ENCODE results near the gene IL1R2. TPM values are rescaled to one million over a fixed set of nuclear protein-coding genes. Genes with fewer than 3 reads are reported as not detected.
"Not testable (repeated sequence)": the region's sequence is repeated elsewhere in the genome, so short reads cannot be mapped to it uniquely, and the experiment has no call there.

IL1R2 gene
- total and polyA plus RNA-seq, 9 of the 15 experiments (the other 6 are each of a cell fraction or from before 2014, with no cell fraction given) = 0.13 TPM; not detected in 8

DNA sequence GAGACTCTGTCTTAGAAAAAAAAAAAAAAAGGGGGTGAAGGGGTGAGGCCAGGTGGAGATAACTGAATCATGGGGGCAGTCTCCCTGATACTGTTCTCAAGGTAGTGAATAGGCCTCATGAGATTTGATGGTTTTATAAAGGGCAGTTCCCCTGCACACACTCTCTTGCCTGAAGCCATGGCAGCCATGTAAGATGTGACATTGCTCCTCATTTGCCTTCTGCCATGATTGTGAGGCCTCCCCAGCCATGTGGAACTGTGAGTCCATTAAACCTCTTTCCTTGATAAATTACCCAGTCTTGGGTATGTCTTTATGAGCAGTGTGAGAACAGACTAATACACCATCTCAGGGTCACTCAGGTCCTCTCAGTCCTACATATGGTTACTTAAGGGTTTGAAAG, 76.4 kb downstream of the IL1R2 start:
- BruUV-seq (replicated peaks); in situ Hi-C loops (cut with MboI); H3K4me2 ChIP-seq (ENCODE audit: insufficient read depth, low read length); H3K9ac ChIP-seq (ENCODE audit: insufficient read depth in 1 of 2, low read depth in 2 of 2, low read length in 2 of 2); H3K36me3 ChIP-seq (ENCODE audit: control insufficient read depth, insufficient read depth, low read length); H3K4me3 ChIP-seq; DNase-seq (ENCODE audit: extremely low read depth in 1 of 4, low spot score in 3 of 4); H2AFZ ChIP-seq (ENCODE audit: low read depth, low read length); H3K27me3 ChIP-seq (ENCODE audit: control insufficient read depth in 2 of 2, insufficient read depth in 2 of 2, low read length in 2 of 2); CTCF ChIA-PET (ENCODE audit: low intra/inter-chr PET ratio); ATAC-seq; FAIRE-seq; H3K9me3 ChIP-seq (replicated peaks; ENCODE audit: control insufficient read depth, insufficient read depth, low read depth, low read length); H3K79me2 ChIP-seq (ENCODE audit: control insufficient read depth, insufficient read depth, low read length); H4K20me1 ChIP-seq (replicated peaks; ENCODE audit: control insufficient read depth, insufficient read depth, low read length); H3K9me1 ChIP-seq (ENCODE audit: control insufficient read depth, insufficient read depth, low read length); H3K27ac ChIP-seq (ENCODE audit: extremely low read depth, low read depth, low read length): not testable (repeated sequence)
- intact Hi-C loops (cut with micrococcal nuclease) = loop anchor here (5.0 kb wide), 1 partner anchor 174 kb away; no protein-coding TSS in a partner anchor
- H3K4me1 ChIP-seq (replicated peaks in 1 of 2; ENCODE audit: control insufficient read depth in 2 of 2, insufficient read depth in 2 of 2, low read length in 2 of 2) = peaks cover 41 to 55% of the 10 kb centered on the region in 2 experiments
- 0 out of 2 replicates have a peak, but pooled peaks have one; percentile 46 for TF ChIP-seq ZNF431 (CRISPR knock-in tag; IDR thresholded peaks at IDR 0.05)
- POLR2A ChIA-PET = interaction anchor here (1.3 kb wide), 1 partner anchor 41 kb away, joined by 3 read pairs; no protein-coding TSS in a partner anchor

DNA sequence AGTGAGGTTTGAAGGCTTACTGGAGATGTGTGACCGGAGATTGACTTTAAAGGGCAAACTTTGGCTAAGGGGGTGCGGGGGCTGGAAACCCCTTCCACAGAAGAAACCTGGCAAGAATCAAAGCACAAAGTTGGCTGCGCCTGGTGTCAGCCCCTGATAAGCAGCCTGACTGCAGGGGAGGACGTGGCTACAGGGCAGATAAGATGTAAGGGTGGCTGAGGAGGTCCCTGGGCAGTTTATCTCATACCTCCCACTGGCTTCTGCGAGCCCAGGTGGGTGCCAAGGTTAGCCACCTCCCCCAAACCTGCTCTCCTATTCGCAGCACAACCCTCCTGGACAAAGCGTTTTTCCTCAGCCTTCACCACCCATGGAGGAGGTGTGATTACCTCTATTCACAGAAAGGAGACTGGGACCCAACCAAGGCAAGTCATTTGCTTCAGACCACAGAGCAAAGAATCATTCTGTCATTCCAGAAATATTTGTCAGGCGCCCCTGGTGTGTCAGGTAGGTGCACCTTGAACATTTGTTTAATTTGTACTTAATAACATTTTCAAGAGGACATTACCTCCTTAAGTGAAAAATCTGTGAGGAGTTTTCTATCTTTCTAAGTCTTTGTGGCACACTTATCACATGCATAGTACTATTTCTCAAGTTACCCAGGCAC, 77.7 kb downstream of the IL1R2 start:
- in situ Hi-C loops (cut with MboI) (no loop called here), intact Hi-C loops (cut with micrococcal nuclease) (loop anchor here (1.0 to 5.0 kb wide), 2 partner anchors 49 to 173 kb away; no protein-coding TSS in a partner anchor)
- peaks cover 37 to 54% of the 10 kb centered on the region in 2 experiments for H3K4me1 ChIP-seq (replicated peaks in 1 of 2; ENCODE audit: control insufficient read depth in 2 of 2, insufficient read depth in 2 of 2, low read length in 2 of 2)
- no peaks in the 10 kb centered on the region for H4K20me1 ChIP-seq (replicated peaks; ENCODE audit: control insufficient read depth, insufficient read depth, low read length)
- no peaks in the 10 kb centered on the region for H3K27me3 ChIP-seq (ENCODE audit: control insufficient read depth in 2 of 2, insufficient read depth in 2 of 2, low read length in 2 of 2)
- peak overlapping the region; percentile 43; the same call in 2 of the 3 replicates for H3K27ac ChIP-seq (ENCODE audit: extremely low read depth, low read depth, low read length)
- DNase-seq (ENCODE audit: extremely low read depth in 1 of 4, low spot score in 3 of 4) = peak; percentile 91 to 94 (median 92)
- BruUV-seq (replicated peaks) = no TSS peak
- ChIA-PET CTCF (ENCODE audit: low intra/inter-chr PET ratio) (no interaction called here), POLR2A (interaction anchor here (0.5 to 1.5 kb wide), 8 partner anchors 12 to 94 kb away, joined by 3 to 4 read pairs (median 3); partner anchors contain the start of gene IL1R1)
- H3K4me3 ChIP-seq = no peak overlapping the region
- no peaks in the 10 kb centered on the region for H3K9me1 ChIP-seq (ENCODE audit: control insufficient read depth, insufficient read depth, low read length)
- WGBS (ENCODE audit: insufficient coverage, low coverage, missing lambda C conversion rate) = 0% methylated on average over 8 of the region's 8 CpGs
- H3K36me3 ChIP-seq (ENCODE audit: control insufficient read depth, insufficient read depth, low read length) = no peaks in the 10 kb centered on the region
- no peak overlapping the region for H3K9ac ChIP-seq (ENCODE audit: insufficient read depth in 1 of 2, low read depth in 2 of 2, low read length in 2 of 2)
- peak overlapping the region; percentile 64 for H3K4me2 ChIP-seq (ENCODE audit: insufficient read depth, low read length)
- peak; percentile 66 for ATAC-seq
- 0 out of 2 replicates have a peak overlapping the region, but pooled peaks have one; percentile 73 for H2AFZ ChIP-seq (ENCODE audit: low read depth, low read length)
- H3K9me3 ChIP-seq (replicated peaks; ENCODE audit: control insufficient read depth, insufficient read depth, low read depth, low read length) = no peaks in the 10 kb centered on the region
- FAIRE-seq = peak; percentile 92
- no peaks in the 10 kb centered on the region for H3K79me2 ChIP-seq (ENCODE audit: control insufficient read depth, insufficient read depth, low read length)
- TF ChIP-seq MTA1 (IDR thresholded peaks at IDR 0.05; ENCODE audit: borderline replicate concordance) (peak; percentile 92), BRD4 (IDR thresholded peaks at IDR 0.05) (0 out of 2 replicates have a peak, but pooled peaks have one; percentile 34), RAD51 (IDR thresholded peaks at IDR 0.05; ENCODE audit: borderline replicate concordance, low read depth) (no peak), NFATC3 (IDR thresholded peaks at IDR 0.05) (peak; percentile 66; the same call in 1 of the 2 replicates), KLF1 (tag; IDR thresholded peaks at IDR 0.05) (peak; percentile 41; the same call in 1 of the 2 replicates)
- TF ChIP-seq, protein P1, sequence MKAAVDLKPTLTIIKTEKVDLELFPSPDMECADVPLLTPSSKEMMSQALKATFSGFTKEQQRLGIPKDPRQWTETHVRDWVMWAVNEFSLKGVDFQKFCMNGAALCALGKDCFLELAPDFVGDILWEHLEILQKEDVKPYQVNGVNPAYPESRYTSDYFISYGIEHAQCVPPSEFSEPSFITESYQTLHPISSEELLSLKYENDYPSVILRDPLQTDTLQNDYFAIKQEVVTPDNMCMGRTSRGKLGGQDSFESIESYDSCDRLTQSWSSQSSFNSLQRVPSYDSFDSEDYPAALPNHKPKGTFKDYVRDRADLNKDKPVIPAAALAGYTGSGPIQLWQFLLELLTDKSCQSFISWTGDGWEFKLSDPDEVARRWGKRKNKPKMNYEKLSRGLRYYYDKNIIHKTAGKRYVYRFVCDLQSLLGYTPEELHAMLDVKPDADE (conservative IDR thresholded peaks at IDR 0.05; ENCODE audit: control insufficient read depth, low read depth, low read length) = peak; percentile 94
- TF ChIP-seq, protein P2, sequence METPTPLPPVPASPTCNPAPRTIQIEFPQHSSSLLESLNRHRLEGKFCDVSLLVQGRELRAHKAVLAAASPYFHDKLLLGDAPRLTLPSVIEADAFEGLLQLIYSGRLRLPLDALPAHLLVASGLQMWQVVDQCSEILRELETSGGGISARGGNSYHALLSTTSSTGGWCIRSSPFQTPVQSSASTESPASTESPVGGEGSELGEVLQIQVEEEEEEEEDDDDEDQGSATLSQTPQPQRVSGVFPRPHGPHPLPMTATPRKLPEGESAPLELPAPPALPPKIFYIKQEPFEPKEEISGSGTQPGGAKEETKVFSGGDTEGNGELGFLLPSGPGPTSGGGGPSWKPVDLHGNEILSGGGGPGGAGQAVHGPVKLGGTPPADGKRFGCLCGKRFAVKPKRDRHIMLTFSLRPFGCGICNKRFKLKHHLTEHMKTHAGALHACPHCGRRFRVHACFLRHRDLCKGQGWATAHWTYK (CRISPR knock-in tag; IDR thresholded peaks at IDR 0.05) = peak; percentile 96
- TF ChIP-seq, protein P3, sequence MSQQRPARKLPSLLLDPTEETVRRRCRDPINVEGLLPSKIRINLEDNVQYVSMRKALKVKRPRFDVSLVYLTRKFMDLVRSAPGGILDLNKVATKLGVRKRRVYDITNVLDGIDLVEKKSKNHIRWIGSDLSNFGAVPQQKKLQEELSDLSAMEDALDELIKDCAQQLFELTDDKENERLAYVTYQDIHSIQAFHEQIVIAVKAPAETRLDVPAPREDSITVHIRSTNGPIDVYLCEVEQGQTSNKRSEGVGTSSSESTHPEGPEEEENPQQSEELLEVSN (IDR thresholded peaks at IDR 0.05; ENCODE audit: borderline replicate concordance in 1 of 2, extremely low read depth in 1 of 2, insufficient read depth in 1 of 2, insufficient read length in 1 of 2, low read depth in 1 of 2, low read length in 1 of 2, poor library complexity in 1 of 2, severe bottlenecking in 1 of 2) = no peak

Data from K562 (cell line).